ENCODE results near the gene KEAP1.
A peak's percentile ranks its signal among the peaks of the same experiment; 100 is the strongest.

KEAP1 gene

GRCh38 chr19:10510301-10510802 is 7.2 kb upstream of the KEAP1 start:
- H3K4me3 ChIP-seq = no peak overlapping the region
- H3K27me3 ChIP-seq = peaks cover 0 to 7% (median 0%) of the 10 kb centered on the region in 11 experiments; a peak in 1 of 22 replicates
- H3K4me2 ChIP-seq = peak overlapping the region; percentile 29 to 60 (median 41); a peak in 21 of 22 replicates
- TF ChIP-seq Cebpa-rat (IDR thresholded peaks at IDR 0.05) = no peak
- H3K9ac ChIP-seq = peak overlapping the region in 3 of 11 experiments; percentile 6 to 56 (median 13); a peak in 3 of 22 replicates
- H3K27ac ChIP-seq = no peak overlapping the region
- H3K4me1 ChIP-seq = peaks cover 9 to 62% (median 45%) of the 10 kb centered on the region in 10 experiments
- no peaks in the 10 kb centered on the region for H3K9me3 ChIP-seq (replicated peaks in 1 of 11)
- H3K36me3 ChIP-seq = peaks cover 0 to 8% (median 0%) of the 10 kb centered on the region in 11 experiments; a peak in 2 of 22 replicates
- no peaks in the 10 kb centered on the region; a peak in 1 of 22 replicates for H4K20me1 ChIP-seq

GRCh38 chr19:10508707-10509106 is 5.6 kb upstream of the KEAP1 start:
- H3K9ac ChIP-seq = no peak overlapping the region
- no peaks in the 10 kb centered on the region; a peak in 1 of 22 replicates for H4K20me1 ChIP-seq
- peaks cover 0 to 4% (median 0%) of the 10 kb centered on the region in 11 experiments; a peak in 1 of 22 replicates for H3K27me3 ChIP-seq
- no peak overlapping the region for H3K4me3 ChIP-seq
- H3K27ac ChIP-seq = no peak overlapping the region
- peaks cover 0 to 3% (median 0%) of the 10 kb centered on the region in 11 experiments; a peak in 1 of 22 replicates for H3K36me3 ChIP-seq
- TF ChIP-seq Cebpa-rat (IDR thresholded peaks at IDR 0.05) = no peak
- peaks cover 11 to 50% (median 37%) of the 10 kb centered on the region in 10 experiments for H3K4me1 ChIP-seq
- H3K9me3 ChIP-seq (replicated peaks in 1 of 11) = no peaks in the 10 kb centered on the region
- H3K4me2 ChIP-seq = no peak overlapping the region

GRCh38 chr19:10508036-10508435 is 4.9 kb upstream of the KEAP1 start:
- Histone ChIP-seq H3K9ac (no peak overlapping the region), H3K4me1 (peaks cover 13 to 50% (median 38%) of the 10 kb centered on the region in 10 experiments), H4K20me1 (no peaks in the 10 kb centered on the region; a peak in 1 of 22 replicates), H3K36me3 (no peaks in the 10 kb centered on the region), H3K4me3 (no peak overlapping the region), H3K27ac (no peak overlapping the region), H3K9me3 (replicated peaks in 1 of 11) (no peaks in the 10 kb centered on the region), H3K4me2 (no peak overlapping the region), H3K27me3 (no peaks in the 10 kb centered on the region)
- TF ChIP-seq Cebpa-rat (IDR thresholded peaks at IDR 0.05) = no peak

GRCh38 chr19:10505583-10506229 is 2.5 kb upstream of the KEAP1 start:
- Histone ChIP-seq H4K20me1 (peaks cover 0 to 14% (median 9%) of the 10 kb centered on the region in 11 experiments; a peak in 11 of 22 replicates), H3K27ac (no peak overlapping the region), H3K4me3 (no peak overlapping the region), H3K4me2 (no peak overlapping the region), H3K9ac (no peak overlapping the region), H3K9me3 (replicated peaks in 1 of 11) (no peaks in the 10 kb centered on the region), H3K36me3 (peaks cover 0 to 8% (median 3%) of the 10 kb centered on the region in 11 experiments; a peak in 7 of 22 replicates), H3K27me3 (no peaks in the 10 kb centered on the region), H3K4me1 (peaks cover 15 to 43% (median 30%) of the 10 kb centered on the region in 10 experiments; a peak in 19 of 20 replicates)
- no peak for TF ChIP-seq Cebpa-rat (IDR thresholded peaks at IDR 0.05)

- Histone ChIP-seq H4K20me1 (peaks cover 12 to 46% (median 39%) of the 10 kb centered on the region in 11 experiments; a peak in 21 of 22 replicates), H3K27ac (peak overlapping the region; percentile 98 to 100 (median 100)), H3K27me3 (no peaks in the 10 kb centered on the region), H3K9ac (peak overlapping the region; percentile 97 to 100 (median 99)), H3K4me2 (peak overlapping the region; percentile 90 to 100 (median 95)), H3K36me3 (peaks cover 25 to 39% (median 32%) of the 10 kb centered on the region in 11 experiments), H3K9me3 (replicated peaks in 1 of 11) (no peaks in the 10 kb centered on the region), H3K4me3 (peak overlapping the region; percentile 80 to 93 (median 87)), H3K4me1 (peaks cover 23 to 52% (median 44%) of the 10 kb centered on the region in 10 experiments)
- no peak for TF ChIP-seq Cebpa-rat (IDR thresholded peaks at IDR 0.05)
Observed at GRCh38 chr19:10502524-10503001, 593 bp downstream of the KEAP1 start.

- Histone ChIP-seq H3K4me3 (peak overlapping the region; percentile 80 to 93 (median 87)), H3K27me3 (no peaks in the 10 kb centered on the region), H3K4me1 (peaks cover 23 to 56% (median 45%) of the 10 kb centered on the region in 10 experiments), H3K36me3 (peaks cover 31 to 44% (median 38%) of the 10 kb centered on the region in 11 experiments), H3K9me3 (replicated peaks in 1 of 11) (no peaks in the 10 kb centered on the region), H3K4me2 (peak overlapping the region; percentile 90 to 100 (median 95)), H3K27ac (peak overlapping the region; percentile 98 to 100 (median 100)), H4K20me1 (peaks cover 18 to 51% (median 44%) of the 10 kb centered on the region in 11 experiments; a peak in 21 of 22 replicates), H3K9ac (peak overlapping the region; percentile 97 to 100 (median 99))
- no peak for TF ChIP-seq Cebpa-rat (IDR thresholded peaks at IDR 0.05)
Observed at GRCh38 chr19:10501971-10502523, 1.1 kb downstream of the KEAP1 start.

GRCh38 chr19:10500247-10500592 is 2.9 kb downstream of the KEAP1 start:
- no peaks in the 10 kb centered on the region for H3K9me3 ChIP-seq (replicated peaks in 1 of 11)
- H3K27me3 ChIP-seq = no peaks in the 10 kb centered on the region
- H3K4me1 ChIP-seq = peaks cover 23 to 56% (median 45%) of the 10 kb centered on the region in 10 experiments
- no peak overlapping the region for H3K4me3 ChIP-seq
- H3K4me2 ChIP-seq = peak overlapping the region; percentile 26 to 100 (median 95); a peak in 18 of 22 replicates
- H3K27ac ChIP-seq = peak overlapping the region in 2 of 11 experiments; percentile 24 to 100; a peak in 2 of 22 replicates
- peaks cover 49 to 63% (median 56%) of the 10 kb centered on the region in 11 experiments for H3K36me3 ChIP-seq
- peak overlapping the region in 4 of 11 experiments; percentile 6 to 100 (median 64); a peak in 4 of 22 replicates for H3K9ac ChIP-seq
- no peak for TF ChIP-seq Cebpa-rat (IDR thresholded peaks at IDR 0.05)
- peaks cover 29 to 69% (median 63%) of the 10 kb centered on the region in 11 experiments; a peak in 21 of 22 replicates for H4K20me1 ChIP-seq

- Histone ChIP-seq H3K4me1 (peaks cover 23 to 56% (median 45%) of the 10 kb centered on the region in 10 experiments), H3K4me3 (no peak overlapping the region), H3K9me3 (replicated peaks in 1 of 11) (no peaks in the 10 kb centered on the region), H3K4me2 (peak overlapping the region in 10 of 11 experiments; percentile 26 to 100 (median 95); a peak in 17 of 22 replicates), H3K27ac (0 out of 22 replicates have a peak overlapping the region, but pooled peaks of 1 of the 11 experiments have one; percentile 24), H3K36me3 (peaks cover 54 to 68% (median 61%) of the 10 kb centered on the region in 11 experiments), H3K27me3 (no peaks in the 10 kb centered on the region), H3K9ac (peak overlapping the region in 6 of 11 experiments; percentile 19 to 100 (median 35); a peak in 4 of 22 replicates), H4K20me1 (peaks cover 29 to 74% (median 68%) of the 10 kb centered on the region in 11 experiments; a peak in 21 of 22 replicates)
- TF ChIP-seq Cebpa-rat (IDR thresholded peaks at IDR 0.05) = no peak
Observed at GRCh38 chr19:10499550-10500246, 3.5 kb downstream of the KEAP1 start.

Data from BLaER1 treated with 17β-estradiol and CSF1 and Interleukin-3, amounts not matched to agents 10 nM and 100 nM (cell line).